Measurements from ENCODE around the gene SPATA22. TPM values are rescaled to one million over a fixed set of nuclear protein-coding genes. Genes with fewer than 3 reads are reported as not detected.

SPATA22 gene
- total and polyA plus RNA-seq, 2 of the 4 experiments (the other 2 are of a cell fraction) = 0.18 to 0.29 TPM

- CTCF ChIA-PET = no interaction called here
- no peak overlapping the region for H3K56ac ChIP-seq (ENCODE audit: extremely low read depth, insufficient read depth, low read length)
- ATAC-seq (ENCODE audit: low read depth) (no peak), DNase-seq (no peak)
- H4K91ac ChIP-seq (ENCODE audit: insufficient read depth, low read depth, low read length) = no peak overlapping the region
- H3K9me3 ChIP-seq (ENCODE audit: control insufficient read depth, insufficient read depth, low read length) = peaks cover 3% of the 10 kb centered on the region; the same call in 1 of the 2 replicates
- H3K4me2 ChIP-seq (ENCODE audit: low read depth, low read length) = no peak overlapping the region
- WGBS, 2 experiments (ENCODE audit: extremely low coverage in 2 of 2, insufficient read length in 1 of 2) = no CpG with 5 or more reads among the region's 2 CpGs
- no peak overlapping the region for H2BK5ac ChIP-seq (ENCODE audit: low read depth, low read length, poor library complexity, severe bottlenecking)
- no peak overlapping the region for H2AK9ac ChIP-seq (replicated peaks; ENCODE audit: low read depth, low read length, poor library complexity)
- H2BK20ac ChIP-seq (ENCODE audit: low read depth, low read length) = no peak overlapping the region
- no peak overlapping the region for H3K27ac ChIP-seq (ENCODE audit: insufficient read depth, low read length)
- no peak overlapping the region for H3K23ac ChIP-seq (ENCODE audit: low read depth, low read length)
- no peak overlapping the region for H3K18ac ChIP-seq (ENCODE audit: low read depth, low read length)
- dilution Hi-C loops (cut with HindIII; ENCODE audit: low sequenced_read_pairs, unreplicated experiment) (no loop called here), in situ Hi-C loops (cut with MboI; ENCODE audit: low sequenced_read_pairs) (no loop called here), intact Hi-C loops (cut with micrococcal nuclease) (no loop called here)
- H3K79me1 ChIP-seq (ENCODE audit: low read depth in 1 of 2, low read length in 2 of 2) = no peaks in the 10 kb centered on the region
- BruUV-seq (replicated peaks) = no TSS peak
- H4K20me1 ChIP-seq (ENCODE audit: insufficient read depth, low read length) = no peaks in the 10 kb centered on the region
- no peak for TF ChIP-seq USF2 (IDR thresholded peaks at IDR 0.05; ENCODE audit: low read depth, low read length)
- no peak for TF ChIP-seq MXI1 (IDR thresholded peaks at IDR 0.05; ENCODE audit: borderline replicate concordance, low read depth, low read length)
- TF ChIP-seq CEBPB (IDR thresholded peaks at IDR 0.05; ENCODE audit: low read depth, low read length) = no peak
- no peak for TF ChIP-seq SMC3 (IDR thresholded peaks at IDR 0.05; ENCODE audit: low read depth, low read length)
- TF ChIP-seq MAZ (IDR thresholded peaks at IDR 0.05; ENCODE audit: borderline replicate concordance, low read depth, low read length) = no peak
- TF ChIP-seq BHLHE40 (IDR thresholded peaks at IDR 0.05; ENCODE audit: low read depth, low read length) = no peak
- no peak for TF ChIP-seq MAFK (IDR thresholded peaks at IDR 0.05; ENCODE audit: low read depth, low read length)
- TF ChIP-seq RCOR1 (IDR thresholded peaks at IDR 0.05; ENCODE audit: insufficient replicate concordance, low read length) = no peak
- no peak for TF ChIP-seq RFX5 (IDR thresholded peaks at IDR 0.05; ENCODE audit: low read depth, low read length)
- H3K4me1 ChIP-seq (ENCODE audit: control insufficient read depth, insufficient read depth, low read length) = no peaks in the 10 kb centered on the region
- no peaks in the 10 kb centered on the region for H3K36me3 ChIP-seq (ENCODE audit: control insufficient read depth, insufficient read depth, low read length)
- no peaks in the 10 kb centered on the region for H3K9me1 ChIP-seq (ENCODE audit: insufficient read depth, low read length)
- no peak overlapping the region for H3K4me3 ChIP-seq (ENCODE audit: insufficient read depth, low read depth, low read length)
- no peak overlapping the region for H2BK15ac ChIP-seq (ENCODE audit: low read depth, low read length)
- H3K27me3 ChIP-seq (ENCODE audit: control insufficient read depth, insufficient read depth, low read length) = no peaks in the 10 kb centered on the region
- H4K8ac ChIP-seq (ENCODE audit: low read depth in 2 of 2, low read length in 2 of 2) = no peak overlapping the region
- H4K5ac ChIP-seq (ENCODE audit: low read depth, low read length) = no peak overlapping the region
- no peak overlapping the region for H2BK120ac ChIP-seq (ENCODE audit: low read depth, low read length)
- H3K4ac ChIP-seq (ENCODE audit: low read depth, low read length) = no peak overlapping the region
- H2AK5ac ChIP-seq (ENCODE audit: low read depth, low read length) = no peak overlapping the region
- POLR2A ChIA-PET (ENCODE audit: unreplicated experiment) = no interaction called here
- H3K14ac ChIP-seq (replicated peaks; ENCODE audit: low read depth, low read length) = no peak overlapping the region
- no peak overlapping the region for H3K9ac ChIP-seq (ENCODE audit: low read depth, low read length)
- no peak overlapping the region for H2AFZ ChIP-seq (replicated peaks; ENCODE audit: low read length, poor library complexity)
Observed at GRCh38 chr17:3440451-3440850, 31.2 kb downstream of the SPATA22 start.

Measured in IMR-90 (cell line).